Colonic mucosa (tissue), 4 donors: ENCODE results near the gene AUTS2. TPM values are rescaled to one million over a fixed set of nuclear protein-coding genes. Genes with fewer than 3 reads are reported as not detected.

Experiments
- DNase-seq: peaks from one replicate; pipeline ENCODE4 v3.0.0-alpha.2; 2020
- H3K27ac ChIP-seq: fragments of 200-600 bp; one replicate; pipeline ENCODE4 v1.8.0; 2021
- H3K27me3 ChIP-seq: fragments of 200-600 bp; one replicate; pipeline ENCODE4 v1.8.0; 2021
- H3K36me3 ChIP-seq: fragments of 200-600 bp; one replicate; pipeline ENCODE4 v1.8.0; 2021
- H3K4me1 ChIP-seq: fragments of 200-600 bp; one replicate; pipeline ENCODE4 v1.8.0; 2021; ENCODE audit warnings: mild to moderate bottlenecking
- H3K4me3 ChIP-seq: fragments of 200-600 bp; one replicate; pipeline ENCODE4 v1.8.0; 2021
- H3K9ac ChIP-seq, 2 donors: one replicate each; pipeline ENCODE4 v1.7.0; 2013; ENCODE audit warnings: control low read depth in 2 of 2, low read depth in 2 of 2, low read length in 2 of 2
- H3K9me3 ChIP-seq: fragments of 200-600 bp; one replicate; pipeline ENCODE4 v1.8.0; 2021
- CTCF ChIP-seq: fragments of 200-600 bp; IDR thresholded peaks from one replicate; pipeline ENCODE4 v1.8.0; 2022; ENCODE audit warnings: antibody characterized with exemption, mild to moderate bottlenecking
- intact Hi-C: fragments of 100-400 bp; cut with DNase I; formaldehyde crosslinking; loops from one replicate; pipeline ENCODE4 v1.14.1; 2022
- total RNA-seq, 2 donors: library from RNA; stranded (reverse); fragmentation: NEBNext Ultra II Directional in 1 of 2; extraction: Animal tissue kit (Norgen Biotek cat#: 25700) in 1 of 2; gene quantifications; one replicate each; pipeline ENCODE4 v1.2.1, GENCODE V29; 2021
- donor health status: healthy.
- donor health status: DM: no; HTN: no; CAD: no.
- donor health status: DM: no; HTN: no; CAD: no.

AUTS2 gene
- total RNA-seq, 2 donors from 2014 or later: 39.8 to 42.3 TPM

GRCh38 chr7:69808391-69808790 lies 210.1 kb downstream of the AUTS2 start:
- TF ChIP-seq CTCF: no peak
- Histone ChIP-seq H3K9ac (no peak overlapping the region), H3K4me1 (no peaks in the 10 kb centered on the region), H3K36me3 (no peaks in the 10 kb centered on the region), H3K4me3 (no peak overlapping the region), H3K9me3 (no peaks in the 10 kb centered on the region), H3K27me3 (no peaks in the 10 kb centered on the region), H3K27ac (no peak overlapping the region)
- no peak for DNase-seq
- intact Hi-C loops: no loop called here

GRCh38 chr7:69811476-69812308 lies 213.4 kb downstream of the AUTS2 start:
- Histone ChIP-seq H3K36me3 (no peaks in the 10 kb centered on the region), H3K4me3 (no peak overlapping the region), H3K9ac (no peak overlapping the region), H3K4me1 (no peaks in the 10 kb centered on the region), H3K27me3 (no peaks in the 10 kb centered on the region), H3K27ac (no peak overlapping the region), H3K9me3 (no peaks in the 10 kb centered on the region)
- no peak for TF ChIP-seq CTCF
- no peak for DNase-seq
- intact Hi-C loops: no loop called here

GRCh38 chr7:69812756-69813155 lies 214.5 kb downstream of the AUTS2 start:
- intact Hi-C loops: no loop called here
- Histone ChIP-seq H3K9me3 (no peaks in the 10 kb centered on the region), H3K4me3 (no peak overlapping the region), H3K27ac (no peak overlapping the region), H3K4me1 (no peaks in the 10 kb centered on the region), H3K36me3 (no peaks in the 10 kb centered on the region), H3K9ac (no peak overlapping the region), H3K27me3 (no peaks in the 10 kb centered on the region)
- no peak for TF ChIP-seq CTCF
- no peak for DNase-seq

GRCh38 chr7:69813637-69814240 lies 215.5 kb downstream of the AUTS2 start:
- H3K4me3 ChIP-seq: no peak overlapping the region
- no peak overlapping the region for H3K27ac ChIP-seq
- H3K9me3 ChIP-seq: no peaks in the 10 kb centered on the region
- no peaks in the 10 kb centered on the region for H3K27me3 ChIP-seq
- H3K36me3 ChIP-seq: no peaks in the 10 kb centered on the region
- intact Hi-C loops: no loop called here
- no peak overlapping the region for H3K9ac ChIP-seq
- H3K4me1 ChIP-seq: no peaks in the 10 kb centered on the region
- no peak for DNase-seq
- TF ChIP-seq CTCF: no peak

GRCh38 chr7:69814421-69814962 lies 216.2 kb downstream of the AUTS2 start:
- H3K9me3 ChIP-seq: no peaks in the 10 kb centered on the region
- no peak for DNase-seq
- no peaks in the 10 kb centered on the region for H3K4me1 ChIP-seq
- no peak for TF ChIP-seq CTCF
- H3K27ac ChIP-seq: no peak overlapping the region
- H3K4me3 ChIP-seq: no peak overlapping the region
- H3K36me3 ChIP-seq: no peaks in the 10 kb centered on the region
- intact Hi-C loops: no loop called here
- no peaks in the 10 kb centered on the region for H3K27me3 ChIP-seq
- no peak overlapping the region for H3K9ac ChIP-seq
